Hepatocyte (in vitro differentiated cells): ENCODE measurements around the gene ALPK1.
"Not testable (repeated sequence)": the region's sequence is repeated elsewhere in the genome, so short reads cannot be mapped to it uniquely, and the experiment has no call there.

Experiments used
- CTCF ChIP-seq: fragments of 200-600 bp; sonication (generic); IDR thresholded peaks from 2 replicates; pipeline ENCODE4 v1.5.1; 2016; ENCODE audit warnings: antibody characterized with exemption, mild to moderate bottlenecking; ENCODE audit not compliant: poor library complexity
- EZH2phosphoT487 ChIP-seq: fragments of 200-600 bp; sonication (generic); IDR thresholded peaks from one replicate; pipeline ENCODE4 v1.6.1; 2018; ENCODE audit warnings: antibody characterized with exemption, mild to moderate bottlenecking, low read depth, moderate library complexity; ENCODE audit not compliant: unreplicated experiment, severe bottlenecking

GRCh38 chr4:112490808-112491207, 193.6 kb downstream of the ALPK1 start:
- TF ChIP-seq CTCF, EZH2phosphoT487: not testable (repeated sequence)
